ENCODE data around the gene POU2AF2.

The POU2AF2 gene

DNA sequence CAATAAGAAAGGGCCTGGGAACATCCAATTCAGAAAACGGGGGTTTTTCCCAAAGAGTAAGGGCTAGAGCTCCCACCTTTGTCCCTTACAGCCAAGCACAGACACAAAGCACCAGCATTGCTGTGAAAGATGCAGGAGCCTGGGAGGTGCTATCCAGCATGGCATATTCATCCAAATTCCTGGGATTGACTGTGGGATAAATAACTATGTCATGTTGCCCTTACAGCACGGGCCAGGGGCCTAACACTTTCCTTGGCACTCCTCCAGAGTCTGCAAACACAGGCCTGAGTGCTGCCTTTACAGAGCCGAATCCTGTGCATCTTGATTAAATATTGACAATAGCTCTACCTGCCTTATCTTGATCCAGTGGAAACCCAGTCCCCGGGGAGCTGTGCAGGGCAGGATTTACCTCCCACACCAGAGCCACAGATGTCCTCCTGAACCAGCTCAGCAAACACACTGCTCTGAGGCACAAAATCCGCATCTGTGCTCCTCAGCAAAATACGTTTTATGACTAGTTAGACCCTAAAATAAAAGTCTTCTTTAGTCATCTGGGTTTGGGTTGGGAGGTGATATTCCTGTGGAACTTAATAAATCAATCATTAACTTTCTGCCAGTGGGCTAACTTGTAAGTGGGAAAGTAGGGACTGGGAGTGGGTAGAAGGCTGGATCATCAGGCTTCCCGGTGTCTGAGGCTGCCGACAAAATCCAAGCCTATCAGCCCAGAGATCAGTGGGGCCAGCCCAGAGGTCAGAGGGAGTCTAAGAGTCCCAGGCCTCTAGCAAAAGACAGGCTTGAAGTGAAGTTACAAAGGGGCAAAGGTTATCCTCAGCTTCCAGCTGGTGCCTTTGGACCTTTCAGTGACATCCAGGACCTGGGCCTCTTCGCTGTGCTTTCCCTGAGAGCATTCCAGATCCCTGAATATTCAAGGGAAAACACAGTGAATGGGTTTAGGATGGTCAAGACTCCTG is 89.3 kb downstream of the POU2AF2 start:
- DNase-seq, result peak; percentile 93

DNA sequence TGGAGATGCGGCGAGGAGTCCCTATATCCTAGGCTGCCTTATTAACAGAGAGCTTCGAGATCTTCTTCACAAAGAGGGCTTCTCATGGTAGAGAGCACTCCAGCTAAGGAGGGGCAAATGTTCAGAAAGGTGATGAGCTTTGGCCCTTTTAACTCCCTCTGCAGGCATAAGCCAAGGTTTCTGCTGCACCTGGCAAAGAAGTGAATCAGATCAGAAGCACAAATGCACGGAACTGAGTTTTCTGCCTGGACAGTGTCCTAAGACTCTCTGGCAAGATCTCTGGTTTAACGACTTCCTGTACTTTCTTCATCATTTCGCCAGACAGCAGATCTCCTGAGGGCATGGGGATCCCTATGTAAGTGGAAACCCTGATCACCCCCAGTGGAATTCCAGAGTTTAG is 90.0 kb downstream of the POU2AF2 start:
- no peak for DNase-seq
